ENCODE measurements around the gene CA9. TPM values are rescaled to one million over a fixed set of nuclear protein-coding genes. Genes with fewer than 3 reads are reported as not detected.
A peak's percentile ranks its signal among the peaks of the same experiment; 100 is the strongest.

The CA9 gene
- total RNA-seq, 2 experiments from 2014 or later, result not detected

GRCh38 chr9:35705372-35705771, 31.6 kb downstream of the CA9 start:
- Histone ChIP-seq H3K36me3 (ENCODE audit: insufficient read depth, low read length) (peaks cover 92% of the 10 kb centered on the region), H3K27ac (ENCODE audit: low read depth in 1 of 2, low read length in 2 of 2) (no peak overlapping the region), H3K27me3 (ENCODE audit: control insufficient read depth in 1 of 2, insufficient read depth in 2 of 2, low read length in 2 of 2) (no peaks in the 10 kb centered on the region), H3K4me3 (ENCODE audit: low read length) (no peak overlapping the region), H3K4me1 (ENCODE audit: insufficient read depth, low read length) (no peaks in the 10 kb centered on the region), H3K9me3 (ENCODE audit: control insufficient read depth in 1 of 2, insufficient read depth in 1 of 2, low read length in 2 of 2) (no peaks in the 10 kb centered on the region)
- no peak overlapping the region for H3K27ac Mint-ChIP-seq
- no peaks in the 10 kb centered on the region for H3K9me3 Mint-ChIP-seq
- H3K4me3 Mint-ChIP-seq, result no peak overlapping the region
- ChIA-PET POLR2A (interaction anchor here (1.3 to 1.5 kb wide), 2 partner anchors 26 to 43 kb away, joined by 3 read pairs; partner anchors contain the start of gene TLN1), CTCF (no interaction called here)
- ATAC-seq (ENCODE audit: poor library complexity), result no peak
- intact Hi-C loops (cut with DNase I, micrococcal nuclease), result no loop called here
- H3K4me1 Mint-ChIP-seq (ENCODE audit: low read depth), result no peaks in the 10 kb centered on the region
- TF ChIP-seq CTCF (IDR thresholded peaks at IDR 0.05), result no peak
- no peaks in the 10 kb centered on the region for H3K27me3 Mint-ChIP-seq
- DNase-seq, result no peak
- H3K36me3 Mint-ChIP-seq (ENCODE audit: low read depth), result peaks cover 3% of the 10 kb centered on the region

- no peak overlapping the region for H3K4me3 Mint-ChIP-seq
- Histone ChIP-seq H3K4me1 (ENCODE audit: insufficient read depth, low read length) (no peaks in the 10 kb centered on the region), H3K4me3 (ENCODE audit: low read length) (no peak overlapping the region), H3K27me3 (ENCODE audit: control insufficient read depth in 1 of 2, insufficient read depth in 2 of 2, low read length in 2 of 2) (no peaks in the 10 kb centered on the region), H3K9me3 (ENCODE audit: control insufficient read depth in 1 of 2, insufficient read depth in 1 of 2, low read length in 2 of 2) (no peaks in the 10 kb centered on the region), H3K36me3 (ENCODE audit: insufficient read depth, low read length) (peaks cover 93% of the 10 kb centered on the region), H3K27ac (ENCODE audit: low read depth in 1 of 2, low read length in 2 of 2) (no peak overlapping the region)
- H3K27me3 Mint-ChIP-seq, result no peaks in the 10 kb centered on the region
- no peak for ATAC-seq (ENCODE audit: poor library complexity)
- H3K9me3 Mint-ChIP-seq, result no peaks in the 10 kb centered on the region
- POLR2A ChIA-PET, result interaction anchor here (1.3 to 1.5 kb wide), 3 partner anchors 10 to 42 kb away, joined by 3 to 4 read pairs (median 3); partner anchors contain the start of gene TLN1
- peaks cover 9% of the 10 kb centered on the region for H3K36me3 Mint-ChIP-seq (ENCODE audit: low read depth)
- DNase-seq, result no peak
- CTCF ChIA-PET, result no interaction called here
- H3K4me1 Mint-ChIP-seq (ENCODE audit: low read depth), result no peaks in the 10 kb centered on the region
- no peak overlapping the region for H3K27ac Mint-ChIP-seq
- intact Hi-C loops (cut with DNase I, micrococcal nuclease), result no loop called here
- TF ChIP-seq CTCF (IDR thresholded peaks at IDR 0.05), result no peak
These were observed 32.2 kb downstream of the CA9 start for GRCh38 chr9:35705836-35706430.

GRCh38 chr9:35706951-35707350, 33.2 kb downstream of the CA9 start:
- Histone ChIP-seq H3K9me3 (ENCODE audit: control insufficient read depth in 1 of 2, insufficient read depth in 1 of 2, low read length in 2 of 2) (no peaks in the 10 kb centered on the region), H3K36me3 (ENCODE audit: insufficient read depth, low read length) (peaks cover 93% of the 10 kb centered on the region), H3K27me3 (ENCODE audit: control insufficient read depth in 1 of 2, insufficient read depth in 2 of 2, low read length in 2 of 2) (no peaks in the 10 kb centered on the region), H3K27ac (ENCODE audit: low read depth in 1 of 2, low read length in 2 of 2) (peak overlapping the region in 1 of 2 donors; percentile 32), H3K4me1 (ENCODE audit: insufficient read depth, low read length) (no peaks in the 10 kb centered on the region), H3K4me3 (ENCODE audit: low read length) (no peak overlapping the region)
- Mint-ChIP-seq H3K27me3 (no peaks in the 10 kb centered on the region), H3K4me1 (ENCODE audit: low read depth) (no peaks in the 10 kb centered on the region), H3K4me3 (no peak overlapping the region), H3K9me3 (no peaks in the 10 kb centered on the region), H3K36me3 (ENCODE audit: low read depth) (peaks cover 17% of the 10 kb centered on the region), H3K27ac (peak overlapping the region; percentile 66)
- POLR2A ChIA-PET, result interaction anchor here (0.5 to 1.4 kb wide), 2 partner anchors 11 to 32 kb away, joined by 3 to 4 read pairs; no protein-coding TSS in a partner anchor
- ATAC-seq (ENCODE audit: poor library complexity), result no peak
- intact Hi-C loops (cut with DNase I, micrococcal nuclease), result no loop called here
- TF ChIP-seq CTCF (IDR thresholded peaks at IDR 0.05), result no peak
- CTCF ChIA-PET, result no interaction called here
- no peak for DNase-seq
